Smooth muscle cell of the brain vasculature (primary cell): ENCODE data around the gene MARCHF4.

Experiments used
- DNase-seq: peaks from one replicate; pipeline ENCODE4 v3.0.0-alpha.2; 2012; ENCODE audit warnings: low read depth, low spot score

Gene MARCHF4

DNA sequence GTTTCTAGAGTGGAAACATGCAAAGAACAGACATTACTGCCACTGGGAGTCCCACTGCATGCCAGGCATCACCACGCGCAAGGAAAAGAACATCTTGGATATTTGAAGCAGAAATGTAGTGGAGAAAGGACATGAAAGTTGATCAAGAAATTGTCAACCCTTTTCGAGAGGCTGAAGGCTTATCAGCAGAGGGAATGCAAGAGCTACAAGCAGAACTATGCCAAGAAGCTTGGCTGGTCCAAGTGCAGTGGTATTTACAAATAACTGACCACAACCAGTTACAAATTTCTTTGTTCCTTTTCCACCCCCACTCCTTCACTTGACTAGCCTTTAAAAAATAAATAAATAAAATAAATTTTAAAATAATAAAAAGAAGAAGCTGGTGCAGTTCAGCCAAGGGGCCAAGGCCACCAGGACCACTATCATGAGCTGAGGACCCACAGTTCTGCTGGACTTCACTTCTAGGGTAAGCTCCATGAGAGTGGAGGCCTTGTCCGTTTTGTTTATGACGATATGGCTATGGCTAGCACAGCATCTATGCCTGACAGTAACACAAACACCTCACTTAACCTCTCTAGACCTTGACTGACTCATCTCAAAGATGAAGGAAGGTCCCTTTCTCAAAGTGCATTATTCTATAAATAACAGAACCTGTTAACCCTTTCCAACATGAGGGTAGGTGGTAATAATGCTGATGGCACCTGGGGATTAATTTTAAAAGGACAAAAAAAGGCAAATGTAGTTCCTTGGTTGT is 20.9 kb downstream of the MARCHF4 start:
- no peak for DNase-seq

DNA sequence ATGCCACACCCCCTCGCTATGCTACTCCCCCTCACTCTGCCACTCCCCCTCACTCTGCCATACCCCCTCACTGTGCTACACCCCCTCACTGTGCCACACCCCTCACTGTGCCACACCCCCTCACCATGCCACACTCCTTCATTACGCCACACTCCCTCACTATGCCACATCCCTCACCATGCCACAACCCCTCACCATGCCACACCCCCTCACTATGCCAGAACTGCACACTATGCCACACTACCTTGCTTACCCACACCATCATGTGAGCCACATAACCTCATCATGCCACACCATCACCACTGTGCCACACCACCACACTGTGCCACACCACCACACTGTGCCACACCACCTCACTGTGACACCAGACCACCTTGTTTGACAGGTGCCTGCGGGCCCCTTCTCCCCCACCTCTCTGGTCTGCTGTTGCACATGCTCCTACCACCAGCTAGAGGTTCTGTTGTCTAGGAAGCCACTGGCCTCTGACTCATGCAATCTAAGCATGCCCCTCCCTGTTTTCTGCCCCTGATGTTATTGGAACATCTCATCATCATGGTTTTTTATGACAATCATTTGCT is 22.0 kb downstream of the MARCHF4 start:
- no peak for DNase-seq

DNA sequence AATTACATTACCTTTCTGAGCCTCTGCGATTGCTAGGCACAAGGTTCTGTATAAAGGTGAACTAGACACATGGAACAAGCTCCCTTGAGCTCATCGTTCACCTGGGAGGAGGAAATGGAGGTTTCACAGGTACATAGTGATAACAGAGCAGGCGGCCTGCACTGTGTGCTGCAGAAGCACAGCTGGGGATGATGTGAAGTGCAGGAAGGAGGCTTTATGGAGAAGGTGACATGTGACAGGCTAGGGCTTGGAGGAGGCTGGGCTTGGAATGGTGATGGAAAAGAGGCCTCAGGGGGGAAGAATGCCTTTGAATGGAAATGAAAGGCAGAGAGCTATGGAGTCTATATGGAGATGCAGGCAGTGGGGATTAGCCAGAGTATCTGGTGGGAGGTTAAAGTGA is 22.9 kb downstream of the MARCHF4 start:
- DNase-seq: no peak

DNA sequence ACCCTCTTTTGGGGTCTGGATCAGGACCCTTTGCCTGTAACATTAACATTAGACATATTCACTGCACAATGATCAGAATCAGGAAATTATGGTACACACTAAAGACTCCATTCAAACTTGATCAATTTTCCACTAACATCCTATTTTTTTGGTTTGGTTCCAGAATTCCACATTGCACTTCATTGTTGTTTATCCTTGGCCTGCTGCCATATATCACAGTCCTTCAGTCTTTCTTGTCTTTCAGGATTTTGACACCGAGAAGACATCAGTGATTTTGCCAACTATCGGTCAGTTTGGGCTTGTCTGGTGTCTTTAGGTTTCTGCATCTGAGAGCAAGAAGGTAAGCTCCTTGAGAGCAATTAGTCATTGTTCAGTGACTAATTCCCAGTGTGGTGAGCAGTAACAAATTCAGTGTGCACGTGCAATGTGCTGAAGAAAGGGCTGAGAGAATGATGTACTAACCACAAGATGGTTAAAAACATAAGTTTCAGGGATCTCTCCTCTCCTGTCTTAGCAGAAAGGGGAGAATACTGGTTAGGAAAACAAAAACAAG is 23.5 kb downstream of the MARCHF4 start:
- no peak for DNase-seq

DNA sequence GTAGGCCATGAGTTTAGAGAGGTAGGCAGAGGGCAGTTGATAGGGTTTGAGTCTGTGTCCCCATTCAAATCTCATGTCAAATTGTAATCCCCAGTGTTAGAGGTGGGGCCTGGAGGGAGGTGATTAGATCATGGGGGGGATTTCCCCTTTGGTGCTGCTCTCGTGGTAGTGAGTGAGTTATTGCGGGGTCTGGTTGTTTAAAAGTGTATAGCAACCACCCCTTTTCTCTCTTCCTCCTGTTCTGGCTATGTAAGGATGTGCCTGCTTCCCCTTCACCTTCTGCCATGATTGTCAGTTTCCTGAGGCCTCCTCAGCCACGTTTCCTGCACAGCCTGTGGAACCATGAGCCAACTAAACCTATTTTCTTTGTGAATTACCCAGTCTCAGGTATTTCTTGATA is 25.5 kb downstream of the MARCHF4 start:
- DNase-seq: no peak

DNA sequence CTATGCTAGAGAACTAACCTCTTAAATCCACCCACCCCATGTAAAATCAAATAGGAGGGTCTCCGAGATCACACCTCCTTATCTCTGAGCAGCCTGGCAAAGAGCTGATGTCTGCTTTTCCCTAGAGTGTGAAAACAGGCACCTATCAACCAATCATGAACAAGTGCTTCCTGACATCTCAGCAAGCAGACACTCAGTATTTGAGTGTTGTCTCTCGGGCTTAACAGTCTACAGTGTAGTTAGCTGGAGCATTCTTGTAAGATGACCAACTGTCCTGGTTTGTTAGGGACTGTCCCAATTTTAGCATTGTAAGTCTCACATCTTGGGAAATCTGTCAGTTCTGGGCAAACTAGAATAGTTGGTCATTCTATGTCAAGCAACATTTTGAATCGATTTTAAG is 26.4 kb downstream of the MARCHF4 start:
- no peak for DNase-seq

DNA sequence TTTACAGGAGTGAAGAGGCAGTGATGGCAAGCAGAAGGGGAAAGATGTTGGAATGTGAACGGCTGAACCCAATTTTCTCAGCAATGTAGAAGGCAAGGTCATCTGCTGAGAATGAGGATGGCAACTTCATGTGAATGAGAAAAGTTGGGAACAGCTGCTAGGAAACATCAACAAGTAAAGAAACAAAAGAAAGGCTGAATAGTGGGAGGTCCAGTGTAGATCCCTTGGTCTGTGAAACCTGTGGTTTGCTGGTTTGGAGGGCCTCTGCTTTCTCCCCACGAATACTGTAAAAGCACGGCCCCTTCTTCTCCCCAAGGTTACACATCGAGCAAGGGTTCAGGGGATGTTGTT is 27.4 kb downstream of the MARCHF4 start:
- no peak for DNase-seq

DNA sequence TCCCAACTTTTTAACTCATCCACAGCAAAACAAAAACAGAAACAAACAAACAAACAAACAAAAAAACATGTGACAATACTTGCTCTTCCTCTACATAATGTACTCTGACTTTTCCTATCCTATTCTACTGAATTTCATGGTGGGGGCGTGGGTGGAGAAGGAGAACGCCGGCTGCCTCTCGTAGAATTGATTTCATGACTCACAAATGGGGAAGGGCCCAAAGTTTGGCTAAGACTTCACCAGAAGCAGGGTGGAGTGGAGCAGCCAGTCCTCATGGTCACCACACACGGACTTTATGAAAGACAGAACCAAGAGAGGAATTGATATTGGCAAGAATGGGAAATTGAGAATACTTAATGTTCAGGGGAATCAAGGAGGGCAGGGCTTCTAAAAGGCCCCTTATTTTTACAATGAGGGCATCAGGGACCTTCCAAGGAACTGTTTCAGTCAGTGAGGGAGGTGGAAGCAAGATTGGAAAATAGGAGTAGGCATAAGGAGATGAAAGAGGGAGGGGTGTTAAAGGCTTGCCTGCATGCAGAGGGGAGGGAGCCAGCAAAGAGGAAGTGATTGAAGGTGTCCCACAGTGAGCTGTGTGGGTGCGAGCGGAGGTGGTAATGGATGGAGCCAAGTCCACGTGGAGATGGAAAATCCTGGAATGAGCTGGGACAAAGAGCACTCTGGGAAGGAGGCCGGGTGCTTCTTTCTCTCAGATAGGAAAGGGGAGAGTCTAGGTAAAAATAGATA is 27.9 kb downstream of the MARCHF4 start:
- DNase-seq: no peak

DNA sequence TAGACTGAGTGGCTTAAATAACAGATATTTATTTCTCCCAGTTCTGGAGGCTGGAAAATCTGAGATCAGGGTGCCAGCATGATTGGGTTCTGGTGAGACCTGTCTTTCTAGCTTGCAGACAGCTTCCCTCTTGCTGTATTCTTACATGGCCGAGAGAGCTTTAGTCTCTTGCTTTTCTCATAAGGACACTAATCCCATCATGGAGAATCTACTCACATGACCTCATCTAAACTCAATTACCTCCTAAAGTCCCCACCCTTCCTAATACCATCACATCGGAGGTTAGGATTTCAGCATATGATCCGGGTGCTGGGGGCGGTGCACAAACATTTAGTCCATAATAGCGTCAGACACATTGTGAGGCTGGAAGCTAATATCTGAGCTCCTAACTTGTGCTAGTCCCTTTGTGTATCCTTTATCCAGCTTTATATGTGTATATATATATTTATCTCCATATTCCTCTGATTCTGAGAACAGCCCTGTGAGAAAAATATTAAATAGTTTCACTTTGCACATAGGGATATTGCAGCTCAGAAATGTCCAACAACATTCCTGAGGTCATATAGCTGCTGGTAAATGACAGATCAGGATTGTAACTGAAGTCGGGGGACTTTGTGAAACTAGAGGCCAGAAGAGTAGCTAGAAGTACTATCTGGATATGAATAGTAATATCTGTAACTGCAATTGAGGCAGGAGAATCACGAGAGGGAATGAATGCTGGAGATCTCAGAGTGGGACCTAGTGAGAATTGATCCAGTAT is 28.9 kb downstream of the MARCHF4 start:
- DNase-seq: no peak

DNA sequence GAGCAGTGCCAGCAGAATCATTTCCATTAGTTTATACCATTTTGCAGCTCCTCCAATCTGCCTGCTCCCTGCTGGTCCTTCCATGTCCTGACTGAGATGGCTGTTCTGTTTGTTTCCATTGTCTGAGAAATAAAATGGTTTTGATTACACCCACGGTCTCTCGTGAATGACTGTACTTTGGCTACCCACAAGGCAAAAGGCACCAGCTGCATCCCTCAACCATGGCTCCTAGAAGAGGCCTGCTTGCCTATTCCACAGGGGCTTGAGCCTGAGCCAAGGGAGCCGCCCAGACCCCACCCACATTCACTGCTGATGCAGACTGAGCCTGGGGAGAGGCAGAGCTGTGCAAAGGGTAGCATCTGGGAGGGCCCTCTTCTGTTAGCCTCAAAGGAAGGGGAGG is 31.2 kb downstream of the MARCHF4 start:
- no peak for DNase-seq

DNA sequence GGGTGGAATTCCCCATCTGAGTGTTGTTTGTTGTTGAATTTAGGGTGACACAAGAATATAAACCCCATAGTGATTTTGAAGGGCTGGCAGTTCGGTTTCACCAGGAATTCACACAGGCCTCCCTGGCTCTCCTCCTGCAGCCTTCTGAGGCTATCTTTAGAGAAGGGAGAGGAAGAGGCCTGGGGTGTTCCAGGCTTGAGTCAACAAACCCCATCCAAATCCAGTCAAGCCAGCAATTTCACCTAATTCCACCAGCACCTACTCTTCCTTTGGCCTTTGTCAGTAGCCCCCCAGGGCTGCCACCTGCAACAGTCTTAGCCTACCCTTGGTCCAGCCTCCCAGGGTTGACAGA is 32.0 kb downstream of the MARCHF4 start:
- no peak for DNase-seq

DNA sequence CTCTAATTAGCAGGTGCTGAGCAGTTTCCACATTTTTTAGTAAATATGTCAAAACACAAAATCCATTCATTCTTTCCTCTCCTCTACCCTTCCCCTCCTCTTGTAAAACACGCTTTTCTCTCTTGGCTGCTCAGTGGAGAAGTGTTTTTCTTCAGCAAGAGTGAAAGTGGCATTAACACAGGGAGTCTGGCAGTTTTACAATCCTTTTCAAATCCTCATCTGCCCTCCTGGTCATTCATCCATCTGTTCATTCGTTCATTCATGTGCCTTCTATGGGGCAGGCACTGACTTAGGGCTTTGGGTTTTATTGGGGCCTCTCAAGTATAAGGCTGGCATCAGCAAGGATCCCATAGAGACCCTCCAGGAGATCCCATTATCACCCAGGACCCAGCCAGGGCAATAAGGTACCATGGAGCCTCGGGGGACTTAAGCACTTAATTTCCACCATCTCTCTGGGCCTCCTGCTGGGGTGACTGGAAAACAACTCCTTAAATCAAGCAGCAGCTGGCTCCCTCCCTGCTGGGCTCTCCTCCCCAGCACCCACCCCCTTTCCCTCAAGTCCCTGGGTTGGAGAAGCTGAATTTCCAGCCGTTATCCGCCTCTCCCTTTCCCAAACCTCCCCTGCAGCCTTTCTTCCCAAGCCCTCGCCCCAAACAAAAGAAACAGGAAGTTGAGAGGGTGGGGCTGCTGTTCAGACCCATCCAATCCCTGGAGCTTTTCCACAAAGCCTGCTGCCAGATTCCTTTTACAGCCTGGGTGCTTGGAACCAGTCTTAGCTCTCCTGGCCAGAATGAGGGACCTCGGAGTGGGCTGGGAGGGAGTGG is 32.6 kb downstream of the MARCHF4 start:
- DNase-seq: no peak

DNA sequence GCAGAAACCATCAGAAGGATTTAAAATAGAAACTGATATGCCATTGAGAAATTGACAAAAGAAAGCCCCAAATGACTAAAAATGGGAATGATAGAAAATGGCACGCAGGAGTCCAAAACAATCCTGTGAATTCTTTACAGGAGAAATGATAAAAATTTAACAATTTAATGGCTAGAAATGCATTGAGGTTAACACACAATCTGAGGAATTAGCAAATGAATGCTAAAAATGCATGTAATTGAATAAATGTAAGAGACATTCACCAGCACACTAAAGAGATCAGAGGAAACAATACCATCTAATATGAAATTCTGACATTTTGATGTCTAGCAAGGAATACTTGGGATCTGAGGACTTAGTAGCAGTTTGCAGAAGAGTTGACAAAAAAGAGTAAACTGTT is 37.0 kb downstream of the MARCHF4 start:
- no peak for DNase-seq

DNA sequence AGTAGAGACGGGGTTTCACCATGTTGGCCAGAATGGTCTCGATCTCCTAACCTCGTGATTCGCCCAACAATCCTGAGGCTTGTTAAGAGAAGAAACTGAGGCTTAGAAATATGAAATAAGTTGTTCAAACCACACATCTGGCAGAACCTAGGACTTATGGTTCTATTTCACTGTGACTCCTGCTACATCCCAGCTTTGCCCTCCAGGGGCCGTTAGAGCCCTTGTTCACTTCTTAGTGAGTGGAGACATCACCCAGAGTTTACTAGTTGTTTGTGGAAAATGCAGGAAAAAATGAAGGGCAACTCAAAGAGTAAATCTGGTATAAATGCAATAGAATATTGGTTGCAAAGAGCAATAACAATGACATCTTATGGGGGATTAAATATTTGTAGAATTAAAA is 43.9 kb downstream of the MARCHF4 start:
- DNase-seq: no peak

DNA sequence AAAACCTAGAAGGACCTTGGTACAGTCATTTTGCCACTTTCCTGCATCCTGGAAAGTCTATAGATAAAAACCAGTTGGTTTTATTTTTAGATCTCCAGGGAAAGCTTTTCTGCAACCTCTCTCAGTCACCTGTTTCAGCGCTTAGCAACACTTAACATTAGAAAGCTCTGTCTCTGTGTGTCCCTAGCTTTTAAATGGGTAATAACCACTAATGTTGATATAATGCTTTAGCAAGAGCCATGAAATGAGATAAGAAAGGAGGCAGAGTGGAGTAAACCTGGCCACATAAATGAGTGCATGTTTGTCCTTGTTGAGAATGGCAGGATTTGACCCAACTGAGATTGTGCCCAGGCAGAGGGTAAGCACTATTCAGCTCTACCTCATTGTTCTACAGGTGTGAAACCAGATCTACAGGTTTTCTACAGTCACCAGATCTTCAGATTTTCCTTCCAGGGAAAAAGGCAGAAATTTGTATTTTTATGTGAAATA is 44.8 kb downstream of the MARCHF4 start:
- DNase-seq: no peak
